ENCODE data around the gene MOBP.

MOBP gene

DNA sequence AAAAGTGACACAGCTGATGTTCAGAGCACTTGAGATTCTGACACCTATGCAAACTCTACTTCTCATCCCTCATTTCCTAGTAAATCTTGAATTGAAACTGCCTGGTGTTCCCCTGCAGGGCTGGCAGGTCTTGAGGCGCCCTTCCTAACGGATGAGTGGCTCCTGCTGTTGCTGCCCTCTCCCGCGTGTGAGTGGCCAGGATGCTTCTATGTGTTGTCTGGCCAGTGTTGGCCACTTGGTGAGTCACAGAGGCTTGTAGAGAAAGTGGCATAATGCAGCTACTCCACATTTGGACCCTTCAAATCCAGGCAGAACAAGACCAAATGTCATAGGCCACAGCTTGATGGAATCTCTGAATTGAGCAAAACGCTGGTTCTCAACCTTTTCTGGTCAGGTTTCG is 63.6 kb downstream of the MOBP start:
- TF ChIP-seq, protein P1, sequence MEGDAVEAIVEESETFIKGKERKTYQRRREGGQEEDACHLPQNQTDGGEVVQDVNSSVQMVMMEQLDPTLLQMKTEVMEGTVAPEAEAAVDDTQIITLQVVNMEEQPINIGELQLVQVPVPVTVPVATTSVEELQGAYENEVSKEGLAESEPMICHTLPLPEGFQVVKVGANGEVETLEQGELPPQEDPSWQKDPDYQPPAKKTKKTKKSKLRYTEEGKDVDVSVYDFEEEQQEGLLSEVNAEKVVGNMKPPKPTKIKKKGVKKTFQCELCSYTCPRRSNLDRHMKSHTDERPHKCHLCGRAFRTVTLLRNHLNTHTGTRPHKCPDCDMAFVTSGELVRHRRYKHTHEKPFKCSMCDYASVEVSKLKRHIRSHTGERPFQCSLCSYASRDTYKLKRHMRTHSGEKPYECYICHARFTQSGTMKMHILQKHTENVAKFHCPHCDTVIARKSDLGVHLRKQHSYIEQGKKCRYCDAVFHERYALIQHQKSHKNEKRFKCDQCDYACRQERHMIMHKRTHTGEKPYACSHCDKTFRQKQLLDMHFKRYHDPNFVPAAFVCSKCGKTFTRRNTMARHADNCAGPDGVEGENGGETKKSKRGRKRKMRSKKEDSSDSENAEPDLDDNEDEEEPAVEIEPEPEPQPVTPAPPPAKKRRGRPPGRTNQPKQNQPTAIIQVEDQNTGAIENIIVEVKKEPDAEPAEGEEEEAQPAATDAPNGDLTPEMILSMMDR (conservative IDR thresholded peaks at IDR 0.05; ENCODE audit: low read depth): no peak
- ChIA-PET CTCF (interaction anchor here (0.9 kb wide), 1 partner anchor 89 kb away, joined by 3 read pairs; no protein-coding TSS in a partner anchor), POLR2A (ENCODE audit: low non-redundant PET) (no interaction called here)
- H3K27ac ChIP-seq: 0 out of 2 replicates have a peak overlapping the region, but pooled peaks have one; percentile 22
- DNase-seq (ENCODE audit: low spot score): no peak

DNA sequence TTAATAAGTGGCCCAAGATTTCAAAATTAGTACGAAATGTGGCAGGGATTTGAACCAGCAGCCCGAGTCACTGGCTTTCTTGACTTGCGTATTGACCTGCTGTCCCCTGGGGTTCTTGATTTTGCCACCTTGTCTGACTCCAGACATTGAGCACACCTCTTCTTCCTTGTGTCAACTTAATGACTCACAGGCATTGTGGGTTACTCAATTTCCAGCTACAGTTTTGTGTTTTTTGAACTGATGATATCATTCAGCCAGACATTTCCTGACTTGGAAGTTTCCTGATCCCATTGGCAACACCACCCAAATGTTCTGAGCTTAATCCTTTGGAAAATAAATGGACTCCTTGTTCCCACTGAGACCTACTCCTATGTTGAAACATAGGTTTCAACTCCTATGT is 64.2 kb downstream of the MOBP start:
- H3K27ac ChIP-seq: no peak overlapping the region

DNA sequence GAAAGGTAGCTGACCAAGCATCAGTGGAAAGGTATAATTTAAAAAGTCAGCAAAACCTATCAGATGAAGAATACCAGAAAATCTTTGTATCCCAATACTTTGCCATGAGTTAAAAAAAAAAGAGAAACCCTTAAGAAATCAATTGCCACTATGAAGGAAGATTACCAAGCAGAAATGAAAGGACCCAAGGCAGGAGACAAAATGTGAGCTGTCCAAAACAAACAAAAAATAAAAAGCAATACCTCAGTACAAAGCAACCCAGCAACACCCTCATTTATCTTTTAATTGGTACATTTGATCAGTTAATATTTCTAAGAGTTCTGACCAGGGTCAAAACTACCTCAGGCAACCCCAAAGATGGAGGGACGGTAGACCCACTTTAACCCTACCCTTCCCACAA is 65.3 kb downstream of the MOBP start:
- TF ChIP-seq, protein P1 (conservative IDR thresholded peaks at IDR 0.05; ENCODE audit: low read depth): no peak
- CTCF ChIA-PET: interaction anchor here (0.5 kb wide), 1 partner anchor 110 kb away, joined by 4 read pairs; no protein-coding TSS in a partner anchor
- no peak for DNase-seq (ENCODE audit: low spot score)
- POLR2A ChIA-PET (ENCODE audit: low non-redundant PET): no interaction called here
- no peak overlapping the region for H3K27ac ChIP-seq

More for the DNA sequence above, 64.2 kb downstream of the MOBP start:
- POLR2A ChIA-PET (ENCODE audit: low non-redundant PET): interaction anchor here (0.6 kb wide), 1 partner anchor 452 kb away, joined by 3 read pairs; no protein-coding TSS in a partner anchor
- TF ChIP-seq, protein P1 (conservative IDR thresholded peaks at IDR 0.05; ENCODE audit: low read depth): no peak
- peak; percentile 62 for DNase-seq (ENCODE audit: low spot score)
- CTCF ChIA-PET: interaction anchor here (0.9 kb wide), 1 partner anchor 89 kb away, joined by 3 read pairs; no protein-coding TSS in a partner anchor

DNA sequence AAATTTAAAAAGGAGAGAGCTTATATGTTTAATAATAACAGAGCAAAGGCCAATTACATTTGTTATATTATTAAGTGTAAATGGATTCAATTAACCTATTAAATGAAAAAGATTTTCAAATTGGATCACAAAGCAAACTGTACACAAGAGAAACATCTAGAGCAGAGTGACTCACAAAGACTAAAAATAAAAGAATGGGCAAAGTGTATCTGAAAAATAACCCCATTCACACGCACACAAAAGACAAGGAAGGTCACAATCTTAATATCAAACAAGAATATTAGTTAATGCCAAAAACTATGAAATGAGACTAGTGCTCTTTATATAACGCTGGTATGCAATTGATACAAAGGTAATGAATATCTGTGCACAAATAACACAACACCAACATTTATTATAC is 65.7 kb downstream of the MOBP start:
- POLR2A ChIA-PET (ENCODE audit: low non-redundant PET): no interaction called here
- DNase-seq (ENCODE audit: low spot score): no peak
- CTCF ChIA-PET: interaction anchor here (0.5 kb wide), 1 partner anchor 111 kb away, joined by 4 read pairs; no protein-coding TSS in a partner anchor
- TF ChIP-seq, protein P1 (conservative IDR thresholded peaks at IDR 0.05; ENCODE audit: low read depth): no peak
- H3K27ac ChIP-seq: no peak overlapping the region

DNA sequence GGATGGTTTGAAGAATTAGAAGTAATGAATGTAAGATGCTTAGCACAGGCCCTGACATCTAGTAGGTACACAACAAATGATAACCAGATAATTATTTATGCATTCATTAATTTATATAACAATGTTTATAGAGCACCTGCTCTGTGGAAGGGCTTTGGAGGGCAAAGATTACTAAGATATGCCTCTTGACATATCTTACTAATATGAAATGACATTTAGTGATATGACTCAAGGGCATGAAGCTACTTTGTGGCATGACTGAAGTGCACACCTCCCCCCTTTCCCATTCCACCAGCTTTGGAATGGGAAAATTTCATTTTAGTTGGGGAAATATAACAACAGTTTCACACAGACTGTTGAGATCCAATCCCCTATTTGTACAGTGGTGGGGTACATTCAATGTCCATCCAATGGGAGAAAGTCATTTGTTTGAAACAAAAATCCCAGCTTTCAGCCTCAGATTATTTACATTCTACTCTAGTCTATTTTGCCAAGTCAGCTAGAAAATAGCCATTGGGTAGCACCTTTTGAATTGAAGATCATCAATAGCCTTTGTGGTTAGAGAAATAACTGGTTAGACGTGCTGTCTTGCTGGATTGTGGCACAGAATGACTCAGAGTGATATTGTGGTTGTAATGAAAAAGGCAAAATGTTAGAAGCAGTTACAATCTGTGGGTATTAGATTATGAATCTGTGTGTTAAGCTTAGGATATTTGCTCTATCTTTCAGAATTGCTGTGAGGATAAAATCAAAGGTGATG is 72.9 kb downstream of the MOBP start:
- DNase-seq (ENCODE audit: low spot score): no peak
- TF ChIP-seq, protein P1 (conservative IDR thresholded peaks at IDR 0.05; ENCODE audit: low read depth): no peak
- ChIA-PET CTCF (interaction anchor here (0.6 to 0.9 kb wide), 2 partner anchors 74 to 638 kb away, joined by 3 read pairs; no protein-coding TSS in a partner anchor), POLR2A (ENCODE audit: low non-redundant PET) (no interaction called here)
- H3K27ac ChIP-seq: no peak overlapping the region

DNA sequence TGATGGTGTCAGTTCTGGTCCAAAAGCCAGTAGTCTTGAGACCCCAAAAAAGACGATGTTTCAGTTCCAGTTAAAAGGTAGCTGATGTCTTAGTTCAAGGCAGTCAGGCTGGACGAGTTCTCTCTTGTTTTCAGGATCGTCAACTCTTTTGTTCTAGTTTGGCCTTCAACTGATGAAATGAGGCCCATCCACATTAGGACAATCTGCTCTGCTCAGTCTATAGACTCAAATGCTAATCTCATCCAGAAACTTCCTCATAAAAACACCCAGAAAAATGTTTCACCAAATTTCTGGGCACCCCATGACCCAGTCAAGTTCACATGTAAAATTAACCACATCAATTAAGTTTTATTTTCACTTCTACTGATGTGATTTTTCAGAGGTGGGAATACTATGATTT is 74.0 kb downstream of the MOBP start:
- no peak for DNase-seq (ENCODE audit: low spot score)
- POLR2A ChIA-PET (ENCODE audit: low non-redundant PET): no interaction called here
- TF ChIP-seq, protein P1 (conservative IDR thresholded peaks at IDR 0.05; ENCODE audit: low read depth): no peak
- CTCF ChIA-PET: interaction anchor here (1.2 kb wide), 2 partner anchors 32 to 637 kb away, joined by 3 to 4 read pairs; no protein-coding TSS in a partner anchor
- H3K27ac ChIP-seq: no peak overlapping the region

Measured in RWPE1 (cell line).